Measurements from ENCODE around the gene ZC3H7A.

- no peak for TF ChIP-seq YY1 (IDR thresholded peaks at IDR 0.05; ENCODE audit: low read depth)
- no peak for TF ChIP-seq TCF12 (IDR thresholded peaks at IDR 0.05; ENCODE audit: low read depth)
- TF ChIP-seq EP300 (IDR thresholded peaks at IDR 0.05; ENCODE audit: borderline replicate concordance), result no peak
- no peak for TF ChIP-seq MAX (IDR thresholded peaks at IDR 0.05)
- no peak for TF ChIP-seq USF1 (IDR thresholded peaks at IDR 0.05)
Observed at GRCh38 chr16:11783319-11784037, 13.6 kb downstream of the ZC3H7A start.

All from Ishikawa (cell line).